ENCODE results near the gene CHST9.

CHST9 gene

DNA sequence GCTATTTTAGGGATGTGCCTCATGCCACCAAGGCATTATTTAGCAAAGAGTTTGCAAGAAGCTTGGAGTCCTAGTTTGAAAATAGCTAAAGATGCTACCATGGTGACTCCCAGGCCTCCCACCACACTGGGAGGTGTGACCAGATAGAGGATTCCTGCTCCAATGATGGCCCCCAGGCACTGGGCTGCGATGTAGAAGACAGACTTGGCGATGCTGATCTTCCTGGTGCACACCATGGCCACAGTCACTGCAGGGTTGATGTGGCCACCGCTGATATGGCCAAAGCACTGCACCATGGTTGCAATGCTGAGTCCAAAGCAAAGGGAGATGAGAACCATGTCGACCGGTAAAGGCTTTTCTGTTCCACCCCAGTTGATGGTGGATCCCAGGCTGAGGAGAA, 323.0 kb downstream of the CHST9 start:
- DNase-seq: no peak

Data from NCI-H1694 treated with DMSO at 0.1 percent for 48 hours (cell line).